GM13976 (cell line): ENCODE results near the gene KRTAP4-7.
"Not testable (repeated sequence)": the region's sequence is repeated elsewhere in the genome, so short reads cannot be mapped to it uniquely, and the experiment has no call there.

Experiments used
- DNase-seq: peaks from one replicate; pipeline ENCODE4 v3.0.0; 2012; ENCODE audit warnings: low spot score
- in situ Hi-C: fragments of 300-500 bp; cut with MboI; formaldehyde crosslinking; loops from one replicate; pipeline ENCODE4 v1.12.0; 2022; ENCODE audit warnings: low sequenced_read_pairs, mixed read lengths, inconsistent platforms; ENCODE audit not compliant: unreplicated experiment
- TF ChIP-seq, protein P1 (sequence below): IDR thresholded peaks from 2 replicates; pipeline ENCODE4 v1.5.1; 2012; ENCODE audit warnings: borderline replicate concordance, mild to moderate bottlenecking; ENCODE audit not compliant: insufficient read depth; ENCODE audit errors: extremely low read depth, missing control alignments, control extremely low read depth

KRTAP4-7 gene

DNA sequence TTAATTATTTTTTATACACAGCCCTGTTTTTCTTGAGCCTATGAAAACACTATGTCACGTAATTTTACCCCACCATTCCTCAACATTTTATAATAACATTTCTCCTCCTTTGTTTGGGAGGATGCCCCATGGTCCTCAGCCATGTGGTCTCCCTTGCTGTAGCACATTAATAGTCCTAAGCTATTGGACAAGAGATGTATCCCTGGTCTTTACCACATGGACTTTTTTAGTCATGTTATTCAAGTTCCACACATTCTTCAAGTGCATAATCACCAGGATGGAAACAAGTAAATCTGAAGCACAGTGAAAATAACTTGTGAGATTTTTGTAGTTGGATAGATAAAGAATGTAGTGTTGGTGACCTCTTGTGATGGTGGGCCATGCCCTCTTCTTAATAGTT is 22.0 kb upstream of the KRTAP4-7 start:
- DNase-seq = no peak
- in situ Hi-C loops = no loop called here
- TF ChIP-seq, protein P1, sequence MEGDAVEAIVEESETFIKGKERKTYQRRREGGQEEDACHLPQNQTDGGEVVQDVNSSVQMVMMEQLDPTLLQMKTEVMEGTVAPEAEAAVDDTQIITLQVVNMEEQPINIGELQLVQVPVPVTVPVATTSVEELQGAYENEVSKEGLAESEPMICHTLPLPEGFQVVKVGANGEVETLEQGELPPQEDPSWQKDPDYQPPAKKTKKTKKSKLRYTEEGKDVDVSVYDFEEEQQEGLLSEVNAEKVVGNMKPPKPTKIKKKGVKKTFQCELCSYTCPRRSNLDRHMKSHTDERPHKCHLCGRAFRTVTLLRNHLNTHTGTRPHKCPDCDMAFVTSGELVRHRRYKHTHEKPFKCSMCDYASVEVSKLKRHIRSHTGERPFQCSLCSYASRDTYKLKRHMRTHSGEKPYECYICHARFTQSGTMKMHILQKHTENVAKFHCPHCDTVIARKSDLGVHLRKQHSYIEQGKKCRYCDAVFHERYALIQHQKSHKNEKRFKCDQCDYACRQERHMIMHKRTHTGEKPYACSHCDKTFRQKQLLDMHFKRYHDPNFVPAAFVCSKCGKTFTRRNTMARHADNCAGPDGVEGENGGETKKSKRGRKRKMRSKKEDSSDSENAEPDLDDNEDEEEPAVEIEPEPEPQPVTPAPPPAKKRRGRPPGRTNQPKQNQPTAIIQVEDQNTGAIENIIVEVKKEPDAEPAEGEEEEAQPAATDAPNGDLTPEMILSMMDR = no peak

DNA sequence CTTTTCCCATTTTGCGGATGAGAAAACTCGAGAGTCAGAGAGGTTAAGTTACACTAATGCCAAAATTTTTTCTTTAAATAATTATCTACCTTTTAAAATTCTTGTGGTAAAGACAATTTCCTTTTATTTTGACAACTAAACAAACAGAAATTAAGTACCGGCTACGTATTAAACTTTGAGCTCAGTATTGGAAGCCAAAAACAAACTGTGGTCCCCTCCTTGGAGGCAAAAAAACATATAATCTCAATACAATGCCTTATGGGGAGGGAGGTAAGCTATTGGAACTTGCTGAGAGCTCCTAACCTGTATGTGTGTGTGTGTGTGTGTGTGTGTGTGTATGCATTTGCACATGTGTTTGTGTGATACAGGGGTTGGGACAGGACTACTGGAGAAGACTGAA is 20.5 kb upstream of the KRTAP4-7 start:
- no peak for DNase-seq
- TF ChIP-seq, protein P1 = no peak
- in situ Hi-C loops = no loop called here

DNA sequence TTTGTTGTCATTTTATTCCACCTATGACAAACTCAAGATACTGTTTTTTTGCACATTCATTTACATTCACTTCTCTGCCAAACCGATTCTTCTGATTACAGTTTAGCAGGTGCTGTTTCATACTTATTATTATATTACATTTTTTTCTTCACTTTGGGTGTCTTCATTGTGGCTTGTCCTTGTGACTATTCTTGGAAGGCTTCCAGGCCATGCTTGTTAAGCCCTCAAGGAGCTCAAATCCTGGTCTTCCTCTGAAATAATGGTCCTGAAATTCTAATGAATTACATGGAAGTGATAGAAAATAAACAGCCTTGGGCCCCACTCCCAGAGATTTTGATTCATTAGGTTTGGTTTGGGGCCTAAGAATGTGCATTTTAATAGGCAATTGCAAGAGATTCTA is 19.6 kb upstream of the KRTAP4-7 start:
- DNase-seq = no peak
- in situ Hi-C loops = no loop called here
- TF ChIP-seq, protein P1 = no peak

DNA sequence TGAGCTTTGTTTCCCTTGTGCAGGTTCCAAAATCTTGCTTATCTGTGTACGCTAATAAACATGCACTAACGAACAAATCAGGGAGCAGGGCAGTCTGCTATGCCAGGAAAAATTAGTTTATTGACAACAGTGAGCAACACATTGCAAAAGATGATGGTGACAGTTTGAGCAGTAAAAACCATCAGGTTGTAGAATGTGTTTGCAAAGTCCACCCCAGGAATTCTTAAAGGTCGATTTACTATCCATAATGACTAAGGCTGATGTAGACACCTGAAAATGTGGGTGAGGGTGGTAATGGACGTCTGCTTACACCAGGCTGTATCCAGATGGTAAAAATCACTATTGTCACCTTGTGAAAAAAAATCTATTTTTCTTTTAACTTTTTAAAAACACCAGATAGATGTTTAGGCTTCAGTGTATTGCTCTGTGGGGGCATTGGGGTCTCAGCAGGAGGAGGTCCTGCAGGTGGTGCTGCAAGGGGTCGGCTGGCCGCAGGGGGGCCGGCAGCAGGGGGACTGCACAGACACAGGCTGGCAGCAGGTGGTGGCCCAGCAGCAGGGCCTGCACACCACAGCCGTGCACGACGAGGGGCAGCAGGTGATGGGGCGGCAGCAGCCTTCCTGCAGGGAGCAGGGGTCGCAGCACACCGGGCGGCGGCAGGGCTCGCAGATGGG is 18.8 kb upstream of the KRTAP4-7 start:
- DNase-seq, in situ Hi-C loops: not testable (repeated sequence)

DNA sequence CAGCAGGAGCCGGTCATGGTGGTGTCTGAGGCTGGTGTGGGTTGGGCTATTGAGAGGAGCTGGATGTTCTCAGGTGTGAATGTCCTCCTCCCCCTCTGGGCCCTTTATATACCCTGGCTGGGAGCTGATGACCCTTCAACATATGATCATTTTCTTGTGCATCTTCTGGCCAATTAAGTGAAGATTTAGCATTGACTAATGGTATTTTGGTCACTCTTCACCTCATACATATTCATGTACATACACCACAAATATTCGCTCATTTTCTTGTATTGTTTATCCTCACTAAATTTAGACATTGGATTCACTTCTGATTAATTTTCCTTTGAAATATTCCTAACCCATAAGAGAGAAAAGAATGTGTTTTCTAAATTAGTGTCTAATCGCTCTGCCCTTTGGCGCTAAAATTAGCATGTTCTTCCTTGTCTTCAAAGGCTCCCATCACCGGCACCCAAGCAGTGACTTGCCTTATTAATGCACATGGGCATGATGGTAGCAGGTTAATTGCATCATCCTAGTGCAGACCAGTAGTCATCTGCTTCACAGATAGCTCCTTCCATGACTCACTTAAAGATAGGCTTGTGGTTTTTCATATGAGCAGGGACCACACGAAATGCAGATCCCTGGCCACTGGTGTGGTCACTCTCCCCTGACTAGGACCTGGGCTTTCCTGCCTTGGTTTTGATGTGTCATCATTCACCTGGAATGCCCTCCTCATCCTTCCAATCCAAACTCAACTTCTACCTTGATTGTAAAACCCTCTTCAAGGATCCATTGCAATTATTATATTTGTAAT is 17.9 kb upstream of the KRTAP4-7 start, which contains the start of gene KRTAP2-4:
TSS of gene KRTAP2-4 (minus strand) at position 51 of the 796 bp plus-strand sequence. CDS start at position 17, 34 bp downstream.
- in situ Hi-C loops = no loop called here
- TF ChIP-seq, protein P1 = no peak
- no peak for DNase-seq

DNA sequence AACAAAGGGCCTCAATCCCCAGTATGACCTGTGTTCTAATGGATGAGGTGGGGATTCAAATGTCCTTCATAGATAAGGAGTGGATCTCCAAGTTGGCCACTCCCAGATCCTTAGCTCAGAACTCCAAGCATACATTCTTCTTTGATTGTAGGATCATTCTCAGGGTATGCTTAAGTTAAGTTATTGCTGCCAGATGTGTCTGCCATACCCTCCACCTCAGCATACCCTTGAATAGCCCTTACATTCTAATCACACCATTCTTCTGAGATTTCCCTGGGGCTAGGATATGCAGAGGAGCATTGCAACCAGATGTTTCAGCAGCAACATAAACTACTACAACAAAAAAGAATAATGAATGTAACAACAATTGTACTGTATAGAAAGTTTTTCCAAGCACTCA is 16.7 kb upstream of the KRTAP4-7 start:
- TF ChIP-seq, protein P1 = no peak
- in situ Hi-C loops = no loop called here

DNA sequence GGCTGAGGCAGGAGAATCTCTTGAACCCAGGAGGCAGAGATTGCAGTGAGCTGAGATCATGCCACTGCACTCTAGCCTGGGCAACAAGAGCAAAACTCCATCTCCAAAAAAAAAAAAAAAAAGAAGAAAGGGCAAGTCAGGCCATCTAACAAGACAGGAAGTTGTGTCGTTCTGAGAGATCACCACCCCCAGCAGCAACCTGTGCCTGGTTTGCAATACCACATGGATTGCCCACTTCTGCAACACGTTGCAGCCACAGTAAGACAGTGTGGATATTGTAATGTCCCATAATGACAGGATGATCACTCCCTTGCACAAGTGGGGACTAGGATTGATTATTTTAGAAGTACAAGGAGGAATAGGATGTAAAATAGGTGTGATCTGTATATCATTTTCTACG is 14.9 kb upstream of the KRTAP4-7 start:
- in situ Hi-C loops = no loop called here
- DNase-seq = no peak
- TF ChIP-seq, protein P1 = no peak

More for the DNA sequence above, 16.7 kb upstream of the KRTAP4-7 start:
- DNase-seq = no peak
